HepG2 (cell line): ENCODE data around the gene CPNE1. TPM values are rescaled to one million over a fixed set of nuclear protein-coding genes. Genes with fewer than 3 reads are reported as not detected.

Source experiments
- BCL6 ChIP-seq: IDR thresholded peaks from 2 replicates; pipeline ENCODE4 v1.6.1; 2016; ENCODE audit warnings: missing genetic modification reagents, missing compliant biosample characterization
- CENPT ChIP-seq: sonication (generic); formaldehyde crosslinking; IDR thresholded peaks from 2 replicates; pipeline ENCODE4 v1.8.0; 2022; ENCODE audit warnings: low read depth, mild to moderate bottlenecking, moderate library complexity, missing genetic modification reagents
- DR1 ChIP-seq: sonication (generic); formaldehyde crosslinking; IDR thresholded peaks from 2 replicates; pipeline ENCODE4 v1.8.0; 2021; ENCODE audit warnings: mild to moderate bottlenecking, missing genetic modification reagents, inconsistent platforms
- EHMT2 ChIP-seq: fragments of 200-600 bp; sonication (generic); IDR thresholded peaks from 2 replicates; pipeline ENCODE4 v1.7.0; 2017; ENCODE audit warnings: antibody characterized with exemption, low read depth, low read length, borderline replicate concordance
- ELF4 ChIP-seq: sonication (generic); formaldehyde crosslinking; IDR thresholded peaks from 2 replicates; pipeline ENCODE4 v1.5.0; 2020; ENCODE audit warnings: missing genetic modification reagents, mild to moderate bottlenecking, moderate library complexity, borderline replicate concordance
- ESRRA ChIP-seq: sonication (generic); formaldehyde crosslinking; IDR thresholded peaks from 2 replicates; pipeline ENCODE4 v1.5.1; 2020; ENCODE audit warnings: mild to moderate bottlenecking, low read depth, missing genetic modification reagents
- FLYWCH1 ChIP-seq: sonication (generic); formaldehyde crosslinking; IDR thresholded peaks from 2 replicates; pipeline ENCODE4 v1.8.1; 2023; ENCODE audit warnings: mild to moderate bottlenecking, missing genetic modification reagents
- RAD51 ChIP-seq: fragments of 450-650 bp; IDR thresholded peaks from 2 replicates; pipeline ENCODE4 v1.6.1; 2016; ENCODE audit warnings: borderline replicate concordance
- REPIN1 ChIP-seq: sonication (generic); formaldehyde crosslinking; IDR thresholded peaks from 2 replicates; pipeline ENCODE4 v1.8.0; 2022; ENCODE audit warnings: missing genetic modification reagents, low read depth, mild to moderate bottlenecking, borderline replicate concordance
- SETDB1 ChIP-seq: sonication (generic); formaldehyde crosslinking; IDR thresholded peaks from 2 replicates; pipeline ENCODE4 v1.5.1; 2020; ENCODE audit warnings: missing genetic modification reagents, mild to moderate bottlenecking, borderline replicate concordance
- SMAD3 ChIP-seq: sonication (generic); formaldehyde crosslinking; IDR thresholded peaks from 2 replicates; pipeline ENCODE4 v1.4.0; 2020; ENCODE audit warnings: missing genetic modification reagents
- STAG1 ChIP-seq: sonication (generic); formaldehyde crosslinking; IDR thresholded peaks from 2 replicates; pipeline ENCODE4 v1.4.0; 2020; ENCODE audit warnings: missing genetic modification reagents
- YEATS2 ChIP-seq: sonication (generic); formaldehyde crosslinking; IDR thresholded peaks from 2 replicates; pipeline ENCODE4 v1.4.0; 2020; ENCODE audit warnings: missing genetic modification reagents, borderline replicate concordance
- ZMYM2 ChIP-seq: sonication (generic); formaldehyde crosslinking; IDR thresholded peaks from 2 replicates; pipeline ENCODE4 v1.8.0; 2022; ENCODE audit warnings: mild to moderate bottlenecking, missing genetic modification reagents
- ZMYM4 ChIP-seq: sonication (generic); formaldehyde crosslinking; IDR thresholded peaks from 2 replicates; pipeline ENCODE4 v1.8.1; 2023; ENCODE audit warnings: mild to moderate bottlenecking, missing genetic modification reagents
- ZNF367 ChIP-seq: sonication (generic); formaldehyde crosslinking; IDR thresholded peaks from 2 replicates; pipeline ENCODE4 v1.4.0; 2020; ENCODE audit warnings: missing genetic modification reagents, borderline replicate concordance
- ZNF501 ChIP-seq: sonication (generic); formaldehyde crosslinking; IDR thresholded peaks from 2 replicates; pipeline ENCODE4 v1.5.1; 2020; ENCODE audit warnings: mild to moderate bottlenecking, moderate library complexity, missing genetic modification reagents
- ZNF550 ChIP-seq: sonication (generic); formaldehyde crosslinking; IDR thresholded peaks from 2 replicates; pipeline ENCODE4 v1.4.0; 2020; ENCODE audit warnings: mild to moderate bottlenecking, missing genetic modification reagents, borderline replicate concordance
- ZNF557 ChIP-seq: sonication (generic); formaldehyde crosslinking; IDR thresholded peaks from 2 replicates; pipeline ENCODE4 v1.4.0; 2020; ENCODE audit warnings: missing genetic modification reagents
- ZNF775 ChIP-seq: sonication (generic); formaldehyde crosslinking; IDR thresholded peaks from 2 replicates; pipeline ENCODE4 v1.4.0; 2020; ENCODE audit warnings: missing genetic modification reagents, mild to moderate bottlenecking, moderate library complexity, borderline replicate concordance
- polyA plus RNA-seq, 8 experiments: library from polyadenylated mRNA; depleted of rRNA in 3 of 8; stranded (reverse) in 7 of 8; unstranded in 1 of 8; fragments of >200 nt; fragmentation: Illumina TruSeq in 4 of 8; extraction: Trizol in 4 of 8; gene quantifications; 2 replicates each; pipeline versions ENCODE4 v1.2.1 to v1.2.3, GENCODE V29; 2011 to 2016; ENCODE audit warnings: low read depth in 4 of 8, missing spikeins in 1 of 8, mixed read lengths in 1 of 8; ENCODE audit not compliant: insufficient read depth in 1 of 8
- total RNA-seq, 5 experiments: library from RNA; depleted of rRNA; stranded (reverse); fragments of >200 nt; fragmentation: Illumina TruSeq; extraction: Trizol; gene quantifications; 2 replicates each; pipeline ENCODE4 v1.2.3, GENCODE V29; 2016; ENCODE audit warnings: low read depth in 1 of 5
- TF ChIP-seq, protein P1 (sequence below), 2 experiments: sonication (generic) in 1 of 2; formaldehyde crosslinking in 1 of 2; IDR thresholded peaks; 2 replicates each; pipeline versions ENCODE4 v1.4.0 to v1.6.1; 2018 to 2020; ENCODE audit warnings: missing genetic modification reagents in 2 of 2, borderline replicate concordance in 1 of 2, low read depth in 1 of 2, mild to moderate bottlenecking in 1 of 2, missing biosample characterization in 1 of 2
- TF ChIP-seq, protein P2 (sequence below): sonication (generic); formaldehyde crosslinking; IDR thresholded peaks from 2 replicates; pipeline ENCODE4 v1.5.0; 2020; ENCODE audit warnings: mild to moderate bottlenecking, missing genetic modification reagents, borderline replicate concordance
- TF ChIP-seq, protein P3 (sequence below): sonication (generic); formaldehyde crosslinking; conservative IDR thresholded peaks from 2 replicates; pipeline ENCODE4 v1.8.0; 2022; ENCODE audit warnings: mild to moderate bottlenecking, moderate library complexity, missing genetic modification reagents

The CPNE1 gene
- total and polyA plus RNA-seq, 2 of the 13 experiments (the other 11 are each of a cell fraction or from before 2014, with no cell fraction given) = 408 to 431 TPM

DNA sequence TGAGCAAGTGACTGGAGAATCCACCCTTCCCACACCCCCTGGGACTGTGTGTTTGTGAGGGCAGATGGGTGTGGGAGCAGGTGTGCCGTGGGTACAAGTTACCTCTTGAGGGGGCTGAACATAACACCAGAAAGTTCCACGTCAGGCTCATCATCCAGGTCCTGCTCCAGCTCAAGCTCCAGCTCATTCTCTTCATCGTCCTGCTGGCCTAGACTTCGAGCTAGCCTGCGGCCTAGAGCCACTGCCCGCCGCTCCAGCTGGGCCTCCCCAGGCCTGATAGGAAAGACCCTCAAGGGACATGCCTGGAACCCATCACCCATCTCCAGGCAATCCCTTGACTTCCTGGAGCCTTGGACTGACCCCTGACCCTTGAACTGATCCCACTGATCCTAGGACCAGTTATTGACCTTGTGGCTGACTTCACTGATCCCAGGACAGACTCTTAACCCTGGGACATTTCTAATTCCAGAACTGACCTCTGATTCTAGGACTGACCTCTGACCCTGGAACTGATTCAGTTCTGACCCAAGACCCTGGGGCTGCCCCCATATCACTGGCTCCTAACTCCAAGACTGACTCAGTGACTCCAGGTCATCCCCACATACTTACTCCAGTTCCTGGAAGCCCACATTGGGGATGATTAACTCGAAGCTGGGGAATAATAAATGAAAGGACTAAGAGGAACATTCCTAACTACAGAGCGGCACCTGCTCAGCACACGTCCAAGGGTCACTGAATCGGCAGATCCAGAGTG lies 60.8 kb downstream of the CPNE1 start (continued):
- TF ChIP-seq ELF4 (CRISPR knock-in tag) = no peak
- TF ChIP-seq ZNF557 (CRISPR knock-in tag) = no peak
- TF ChIP-seq DR1 (CRISPR knock-in tag) = no peak
- TF ChIP-seq ZMYM4 = no peak
- TF ChIP-seq SETDB1 (CRISPR knock-in tag) = 0 out of 2 replicates have a peak, but pooled peaks have one; percentile 16
- TF ChIP-seq, protein P1, sequence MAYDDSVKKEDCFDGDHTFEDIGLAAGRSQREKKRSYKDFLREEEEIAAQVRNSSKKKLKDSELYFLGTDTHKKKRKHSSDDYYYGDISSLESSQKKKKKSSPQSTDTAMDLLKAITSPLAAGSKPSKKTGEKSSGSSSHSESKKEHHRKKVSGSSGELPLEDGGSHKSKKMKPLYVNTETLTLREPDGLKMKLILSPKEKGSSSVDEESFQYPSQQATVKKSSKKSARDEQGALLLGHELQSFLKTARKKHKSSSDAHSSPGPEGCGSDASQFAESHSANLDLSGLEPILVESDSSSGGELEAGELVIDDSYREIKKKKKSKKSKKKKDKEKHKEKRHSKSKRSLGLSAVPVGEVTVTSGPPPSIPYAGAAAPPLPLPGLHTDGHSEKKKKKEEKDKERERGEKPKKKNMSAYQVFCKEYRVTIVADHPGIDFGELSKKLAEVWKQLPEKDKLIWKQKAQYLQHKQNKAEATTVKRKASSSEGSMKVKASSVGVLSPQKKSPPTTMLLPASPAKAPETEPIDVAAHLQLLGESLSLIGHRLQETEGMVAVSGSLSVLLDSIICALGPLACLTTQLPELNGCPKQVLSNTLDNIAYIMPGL (CRISPR knock-in tag; IDR thresholded peaks at IDR 0.05; ENCODE audit: borderline replicate concordance in 1 of 2, low read depth in 1 of 2) = no peak
- TF ChIP-seq, protein P2, sequence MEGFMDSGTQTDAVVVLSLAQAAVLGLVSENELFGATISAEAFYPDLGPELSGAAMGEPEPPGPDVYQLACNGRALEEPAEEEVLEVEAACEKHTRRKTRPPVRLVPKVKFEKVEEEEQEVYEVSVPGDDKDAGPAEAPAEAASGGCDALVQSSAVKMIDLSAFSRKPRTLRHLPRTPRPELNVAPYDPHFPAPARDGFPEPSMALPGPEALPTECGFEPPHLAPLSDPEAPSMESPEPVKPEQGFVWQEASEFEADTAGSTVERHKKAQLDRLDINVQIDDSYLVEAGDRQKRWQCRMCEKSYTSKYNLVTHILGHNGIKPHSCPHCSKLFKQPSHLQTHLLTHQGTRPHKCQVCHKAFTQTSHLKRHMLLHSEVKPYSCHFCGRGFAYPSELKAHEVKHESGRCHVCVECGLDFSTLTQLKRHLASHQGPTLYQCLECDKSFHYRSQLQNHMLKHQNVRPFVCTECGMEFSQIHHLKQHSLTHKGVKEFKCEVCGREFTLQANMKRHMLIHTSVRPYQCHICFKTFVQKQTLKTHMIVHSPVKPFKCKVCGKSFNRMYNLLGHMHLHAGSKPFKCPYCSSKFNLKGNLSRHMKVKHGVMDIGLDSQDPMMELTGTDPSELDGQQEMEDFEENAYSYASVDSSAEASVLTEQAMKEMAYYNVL = no peak
- TF ChIP-seq CENPT = no peak
- TF ChIP-seq ZMYM2 = peak; percentile 49; the same call in 1 of the 2 replicates
- TF ChIP-seq, protein P3, sequence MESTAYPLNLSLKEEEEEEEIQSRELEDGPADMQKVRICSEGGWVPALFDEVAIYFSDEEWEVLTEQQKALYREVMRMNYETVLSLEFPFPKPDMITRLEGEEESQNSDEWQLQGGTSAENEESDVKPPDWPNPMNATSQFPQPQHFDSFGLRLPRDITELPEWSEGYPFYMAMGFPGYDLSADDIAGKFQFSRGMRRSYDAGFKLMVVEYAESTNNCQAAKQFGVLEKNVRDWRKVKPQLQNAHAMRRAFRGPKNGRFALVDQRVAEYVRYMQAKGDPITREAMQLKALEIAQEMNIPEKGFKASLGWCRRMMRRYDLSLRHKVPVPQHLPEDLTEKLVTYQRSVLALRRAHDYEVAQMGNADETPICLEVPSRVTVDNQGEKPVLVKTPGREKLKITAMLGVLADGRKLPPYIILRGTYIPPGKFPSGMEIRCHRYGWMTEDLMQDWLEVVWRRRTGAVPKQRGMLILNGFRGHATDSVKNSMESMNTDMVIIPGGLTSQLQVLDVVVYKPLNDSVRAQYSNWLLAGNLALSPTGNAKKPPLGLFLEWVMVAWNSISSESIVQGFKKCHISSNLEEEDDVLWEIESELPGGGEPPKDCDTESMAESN (CRISPR knock-in tag) = no peak
- no peak for TF ChIP-seq RAD51
- TF ChIP-seq REPIN1 = no peak
- no peak for TF ChIP-seq BCL6 (CRISPR knock-in tag)
- TF ChIP-seq ZNF501 (CRISPR knock-in tag) = peak; percentile 38; the same call in 1 of the 2 replicates
- no peak for TF ChIP-seq ZNF550 (CRISPR knock-in tag)
- peak; percentile 77; the same call in 1 of the 2 replicates for TF ChIP-seq ESRRA (CRISPR knock-in tag)
- TF ChIP-seq ZNF367 (CRISPR knock-in tag) = no peak
- TF ChIP-seq ZNF775 = no peak
- TF ChIP-seq SMAD3 (CRISPR knock-in tag) = no peak
- no peak for TF ChIP-seq STAG1 (CRISPR knock-in tag)
- TF ChIP-seq EHMT2 = no peak
- no peak for TF ChIP-seq FLYWCH1 (CRISPR knock-in tag)
- no peak for TF ChIP-seq YEATS2 (CRISPR knock-in tag)
